Chondrocyte (in vitro differentiated cells): ENCODE results near the gene CIC. TPM values are rescaled to one million over a fixed set of nuclear protein-coding genes. Genes with fewer than 3 reads are reported as not detected.
A peak's percentile ranks its signal among the peaks of the same experiment; 100 is the strongest.

Experiments
- DNase-seq: peaks from one replicate; pipeline ENCODE4 v3.0.0; 2021; ENCODE audit warnings: mixed read lengths, low spot score
- H3K27ac Mint-ChIP-seq: one replicate; pipeline ENCODE4 v1.8.0; 2021; ENCODE audit warnings: mild to moderate bottlenecking, moderate library complexity, mixed read lengths; ENCODE audit not compliant: unreplicated experiment
- H3K27me3 Mint-ChIP-seq: 2 replicates; pipeline ENCODE4 v1.8.0; 2021; ENCODE audit warnings: low read depth, mixed read lengths
- H3K36me3 Mint-ChIP-seq: 2 replicates; pipeline ENCODE4 v1.8.0; 2021; ENCODE audit warnings: low read depth, mixed read lengths
- H3K4me1 Mint-ChIP-seq: 2 replicates; pipeline ENCODE4 v1.8.0; 2021; ENCODE audit warnings: low read depth, mild to moderate bottlenecking, mixed read lengths
- H3K4me3 Mint-ChIP-seq: one replicate; pipeline ENCODE4 v1.8.0; 2021; ENCODE audit warnings: mild to moderate bottlenecking, moderate library complexity, mixed read lengths; ENCODE audit not compliant: unreplicated experiment
- H3K9me3 Mint-ChIP-seq: 2 replicates; pipeline ENCODE4 v1.8.0; 2021; ENCODE audit warnings: low read depth, mixed read lengths
- total RNA-seq: library from RNA; stranded (reverse); gene quantifications from 3 replicates; pipeline ENCODE4 v1.2.1, GENCODE V29; 2021
- TF ChIP-seq, protein P1 (sequence below): fragments of 200-600 bp; sonication (generic); IDR thresholded peaks from 2 replicates; pipeline ENCODE4 v1.5.0; 2021; ENCODE audit warnings: antibody characterized with exemption, mild to moderate bottlenecking, moderate library complexity

Gene CIC
- total RNA-seq, 1 donor from 2014 or later, result 83.6 TPM

DNA sequence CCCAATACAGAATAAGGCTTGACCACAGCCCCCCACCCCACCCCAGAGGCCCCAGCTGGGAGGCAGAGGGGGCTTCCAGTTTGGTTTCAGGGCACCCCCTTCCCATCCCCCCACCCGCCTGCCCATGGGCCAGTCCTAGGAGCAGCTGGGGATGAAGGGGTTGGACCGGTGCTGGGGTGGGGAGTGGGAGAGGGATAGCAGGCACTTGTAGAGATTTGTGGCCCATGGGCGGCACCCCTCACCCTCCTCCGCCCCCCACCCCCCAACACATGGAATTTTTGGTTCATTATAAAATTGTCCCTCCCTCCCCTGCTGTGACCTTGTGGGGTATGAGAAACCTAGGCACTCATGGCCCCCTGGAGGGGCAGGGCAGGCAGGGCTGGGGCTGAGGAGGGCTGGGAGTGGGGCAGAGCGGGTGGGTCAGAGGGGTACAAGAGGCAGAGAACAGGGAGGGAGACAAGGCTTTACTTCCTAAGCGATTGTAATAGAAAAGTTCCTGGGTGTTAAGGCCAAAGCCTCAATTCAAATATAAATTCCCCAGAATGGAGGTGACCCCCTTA, 21.3 kb upstream of the CIC start:
- H3K27me3 Mint-ChIP-seq, result no peaks in the 10 kb centered on the region
- no peak overlapping the region for H3K27ac Mint-ChIP-seq
- H3K4me3 Mint-ChIP-seq, result no peak overlapping the region
- peaks cover 3% of the 10 kb centered on the region for H3K36me3 Mint-ChIP-seq
- peaks cover 67% of the 10 kb centered on the region for H3K4me1 Mint-ChIP-seq
- no peaks in the 10 kb centered on the region for H3K9me3 Mint-ChIP-seq
- TF ChIP-seq, protein P1, sequence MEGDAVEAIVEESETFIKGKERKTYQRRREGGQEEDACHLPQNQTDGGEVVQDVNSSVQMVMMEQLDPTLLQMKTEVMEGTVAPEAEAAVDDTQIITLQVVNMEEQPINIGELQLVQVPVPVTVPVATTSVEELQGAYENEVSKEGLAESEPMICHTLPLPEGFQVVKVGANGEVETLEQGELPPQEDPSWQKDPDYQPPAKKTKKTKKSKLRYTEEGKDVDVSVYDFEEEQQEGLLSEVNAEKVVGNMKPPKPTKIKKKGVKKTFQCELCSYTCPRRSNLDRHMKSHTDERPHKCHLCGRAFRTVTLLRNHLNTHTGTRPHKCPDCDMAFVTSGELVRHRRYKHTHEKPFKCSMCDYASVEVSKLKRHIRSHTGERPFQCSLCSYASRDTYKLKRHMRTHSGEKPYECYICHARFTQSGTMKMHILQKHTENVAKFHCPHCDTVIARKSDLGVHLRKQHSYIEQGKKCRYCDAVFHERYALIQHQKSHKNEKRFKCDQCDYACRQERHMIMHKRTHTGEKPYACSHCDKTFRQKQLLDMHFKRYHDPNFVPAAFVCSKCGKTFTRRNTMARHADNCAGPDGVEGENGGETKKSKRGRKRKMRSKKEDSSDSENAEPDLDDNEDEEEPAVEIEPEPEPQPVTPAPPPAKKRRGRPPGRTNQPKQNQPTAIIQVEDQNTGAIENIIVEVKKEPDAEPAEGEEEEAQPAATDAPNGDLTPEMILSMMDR, result no peak
- no peak for DNase-seq

DNA sequence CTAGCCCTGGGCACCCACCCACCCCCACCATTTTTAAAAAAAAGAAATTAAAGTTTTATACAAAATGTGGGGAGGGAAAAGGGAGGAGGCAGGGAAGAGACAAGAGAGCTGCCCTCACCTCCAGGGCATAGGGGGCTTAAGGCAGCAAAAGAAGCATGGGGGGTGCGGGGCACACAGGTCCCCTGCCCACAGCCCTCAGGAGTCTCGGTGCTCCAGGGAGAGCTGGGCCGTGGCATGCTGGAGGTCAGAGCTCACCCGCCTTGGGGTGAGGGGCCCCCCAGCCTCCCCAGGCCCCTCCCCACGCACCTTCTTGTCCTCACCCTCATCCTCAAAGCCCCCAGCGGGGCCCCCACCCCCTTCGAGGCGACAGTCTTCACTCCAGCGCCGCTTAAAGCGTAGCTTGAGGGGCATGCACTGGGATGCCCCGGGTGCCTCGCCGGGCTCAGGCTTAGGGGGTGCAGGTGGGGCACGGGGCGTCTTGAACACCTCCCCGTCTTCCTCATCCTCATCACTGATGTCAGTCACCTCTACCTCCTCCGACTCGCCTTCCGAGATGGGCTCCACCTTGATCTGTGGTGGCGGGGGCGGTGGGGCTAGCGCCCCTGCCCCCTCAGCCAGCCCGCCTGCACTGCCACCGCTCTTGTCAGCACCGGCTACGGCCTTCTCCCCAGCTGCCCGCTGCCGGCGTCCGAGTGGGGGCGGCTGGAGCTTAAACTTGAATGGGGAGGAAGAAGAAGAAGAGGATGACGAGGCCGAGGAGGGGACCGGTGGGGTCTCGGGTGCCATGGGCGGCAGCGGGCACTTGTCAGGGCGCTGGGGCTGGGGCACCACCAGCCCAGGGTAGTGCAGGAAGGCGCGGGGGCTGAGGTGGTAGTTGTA, 20.5 kb upstream of the CIC start:
- DNase-seq, result no peak
- Mint-ChIP-seq H3K9me3 (no peaks in the 10 kb centered on the region), H3K4me3 (no peak overlapping the region), H3K36me3 (peaks cover 4% of the 10 kb centered on the region), H3K27ac (peak overlapping the region; percentile 80), H3K27me3 (no peaks in the 10 kb centered on the region), H3K4me1 (peaks cover 64% of the 10 kb centered on the region)
- TF ChIP-seq, protein P1, result no peak

DNA sequence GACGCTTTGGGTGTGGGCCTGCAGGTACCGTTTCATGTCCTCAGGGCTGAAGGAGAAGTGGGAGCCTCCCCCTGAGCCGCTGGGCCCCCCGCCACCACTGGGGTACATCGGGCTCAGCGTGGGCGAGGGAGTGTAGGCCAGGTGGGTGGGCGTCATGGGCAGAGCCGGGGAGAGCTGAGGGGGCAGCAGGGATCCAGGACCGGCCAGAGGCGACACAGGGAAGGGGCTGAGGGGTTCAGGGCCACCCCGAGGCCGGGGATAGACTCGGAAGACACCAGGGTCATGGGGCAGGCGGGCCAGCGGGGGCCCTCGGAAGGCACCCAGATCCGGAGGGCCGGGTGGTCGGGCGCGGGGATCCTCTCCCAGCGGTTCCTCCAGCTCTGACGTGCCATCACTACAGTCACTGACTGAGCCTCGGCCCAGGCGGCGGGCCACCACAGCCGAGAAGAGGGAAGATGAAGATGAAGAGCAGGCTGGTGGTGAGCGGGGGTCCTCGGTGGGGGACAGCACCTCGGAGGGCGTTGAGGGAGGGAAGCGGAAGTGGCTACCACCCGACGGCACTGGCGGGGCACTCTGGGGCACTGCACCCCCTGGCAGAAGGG, 19.8 kb upstream of the CIC start:
- peak overlapping the region; percentile 80 for H3K27ac Mint-ChIP-seq
- peaks cover 4% of the 10 kb centered on the region for H3K36me3 Mint-ChIP-seq
- peaks cover 61% of the 10 kb centered on the region for H3K4me1 Mint-ChIP-seq
- TF ChIP-seq, protein P1, result no peak
- DNase-seq, result no peak
- no peaks in the 10 kb centered on the region for H3K27me3 Mint-ChIP-seq
- no peak overlapping the region for H3K4me3 Mint-ChIP-seq
- no peaks in the 10 kb centered on the region for H3K9me3 Mint-ChIP-seq

DNA sequence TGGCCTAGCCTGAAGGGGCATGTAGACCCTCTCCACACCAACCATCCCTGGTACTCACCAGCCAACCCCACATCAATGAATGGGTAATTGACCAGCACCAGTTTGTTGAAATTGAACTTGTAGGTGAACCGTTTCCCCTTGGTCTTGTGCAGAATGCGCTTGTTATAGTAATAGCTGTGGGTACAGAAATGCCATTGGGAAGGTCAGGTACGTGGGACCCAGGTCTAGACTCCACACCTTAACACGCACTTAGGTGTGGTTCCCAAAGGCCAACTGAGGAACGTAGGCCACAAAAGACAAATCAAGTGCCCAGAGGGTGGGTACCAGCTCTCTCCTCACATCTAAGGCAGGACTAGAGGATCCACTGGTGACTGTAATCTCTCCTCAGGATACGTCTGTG, 19.3 kb upstream of the CIC start:
- DNase-seq, result no peak
- H3K4me3 Mint-ChIP-seq, result no peak overlapping the region
- peak overlapping the region; percentile 80 for H3K27ac Mint-ChIP-seq
- TF ChIP-seq, protein P1, result no peak
- H3K27me3 Mint-ChIP-seq, result no peaks in the 10 kb centered on the region
- H3K9me3 Mint-ChIP-seq, result no peaks in the 10 kb centered on the region
- H3K4me1 Mint-ChIP-seq, result peaks cover 55% of the 10 kb centered on the region
- peaks cover 4% of the 10 kb centered on the region for H3K36me3 Mint-ChIP-seq

DNA sequence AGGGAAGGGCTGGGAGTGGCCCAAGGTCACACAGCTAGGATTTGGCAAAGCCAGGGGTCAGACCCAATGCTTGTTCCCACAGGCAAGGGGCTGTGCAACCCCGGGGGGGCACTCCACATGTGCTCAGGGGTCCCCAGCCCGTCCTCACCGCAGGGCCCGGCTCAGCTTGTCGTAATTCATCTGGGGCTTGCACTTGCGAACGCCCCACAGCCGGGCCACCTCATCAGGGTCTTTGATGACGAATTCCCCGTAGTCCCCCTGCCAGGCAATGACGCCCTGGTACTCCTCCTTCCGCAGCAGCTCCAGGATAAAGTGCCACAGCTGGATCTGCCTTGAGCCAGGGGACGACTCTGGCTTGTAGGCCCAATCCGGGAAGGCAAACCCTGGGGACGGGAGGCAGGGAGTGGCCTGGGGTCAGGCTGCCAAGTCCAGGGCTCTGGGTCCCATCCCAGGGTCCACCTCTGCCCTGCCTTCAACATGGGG, 18.8 kb upstream of the CIC start:
- no peak for DNase-seq
- Mint-ChIP-seq H3K36me3 (peaks cover 4% of the 10 kb centered on the region), H3K9me3 (no peaks in the 10 kb centered on the region), H3K27me3 (no peaks in the 10 kb centered on the region), H3K27ac (peak overlapping the region; percentile 80), H3K4me1 (peaks cover 51% of the 10 kb centered on the region), H3K4me3 (peak overlapping the region; percentile 49)
- TF ChIP-seq, protein P1, result no peak
